Astrocyte of the cerebellum (primary cell): Measurements from ENCODE around the gene GRHPR.
A peak's percentile ranks its signal among the peaks of the same experiment; 100 is the strongest.

Experiments
- DNase-seq: peaks from one replicate; pipeline ENCODE4 v3.0.0-alpha.2; 2011; ENCODE audit warnings: low read depth
- H3K4me3 ChIP-seq: 2 replicates; pipeline ENCODE4 v1.5.1; 2011; ENCODE audit warnings: mild to moderate bottlenecking, low read depth, low read length, moderate library complexity
- in situ Hi-C: cut with HindIII; loops from 2 replicates; pipeline ENCODE4 v1.10.0; 2017; ENCODE audit warnings: low sequenced_read_pairs
- TF ChIP-seq, protein P1 (sequence below): IDR thresholded peaks from 2 replicates; pipeline ENCODE4 v1.5.1; 2012; ENCODE audit warnings: low read length, low read depth, moderate library complexity, mild to moderate bottlenecking; ENCODE audit errors: missing control alignments

GRHPR gene

GRCh38 chr9:37422289-37423104 lies at the start of gene GRHPR:
Gene GRHPR (plus strand): TSS chr9:37422696. CDS start chr9:37422751, 55 bp downstream.
- TF ChIP-seq, protein P1, sequence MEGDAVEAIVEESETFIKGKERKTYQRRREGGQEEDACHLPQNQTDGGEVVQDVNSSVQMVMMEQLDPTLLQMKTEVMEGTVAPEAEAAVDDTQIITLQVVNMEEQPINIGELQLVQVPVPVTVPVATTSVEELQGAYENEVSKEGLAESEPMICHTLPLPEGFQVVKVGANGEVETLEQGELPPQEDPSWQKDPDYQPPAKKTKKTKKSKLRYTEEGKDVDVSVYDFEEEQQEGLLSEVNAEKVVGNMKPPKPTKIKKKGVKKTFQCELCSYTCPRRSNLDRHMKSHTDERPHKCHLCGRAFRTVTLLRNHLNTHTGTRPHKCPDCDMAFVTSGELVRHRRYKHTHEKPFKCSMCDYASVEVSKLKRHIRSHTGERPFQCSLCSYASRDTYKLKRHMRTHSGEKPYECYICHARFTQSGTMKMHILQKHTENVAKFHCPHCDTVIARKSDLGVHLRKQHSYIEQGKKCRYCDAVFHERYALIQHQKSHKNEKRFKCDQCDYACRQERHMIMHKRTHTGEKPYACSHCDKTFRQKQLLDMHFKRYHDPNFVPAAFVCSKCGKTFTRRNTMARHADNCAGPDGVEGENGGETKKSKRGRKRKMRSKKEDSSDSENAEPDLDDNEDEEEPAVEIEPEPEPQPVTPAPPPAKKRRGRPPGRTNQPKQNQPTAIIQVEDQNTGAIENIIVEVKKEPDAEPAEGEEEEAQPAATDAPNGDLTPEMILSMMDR, result no peak
- H3K4me3 ChIP-seq, result peak within 1 kb of the TSS; percentile 80
- in situ Hi-C loops, result no loop called here
- DNase-seq, result no peak

GRCh38 chr9:37372839-37373238 lies 49.7 kb upstream of the GRHPR start:
- in situ Hi-C loops, result no loop called here
- no peak overlapping the region for H3K4me3 ChIP-seq
- DNase-seq, result no peak
- TF ChIP-seq, protein P1, result no peak

DNA sequence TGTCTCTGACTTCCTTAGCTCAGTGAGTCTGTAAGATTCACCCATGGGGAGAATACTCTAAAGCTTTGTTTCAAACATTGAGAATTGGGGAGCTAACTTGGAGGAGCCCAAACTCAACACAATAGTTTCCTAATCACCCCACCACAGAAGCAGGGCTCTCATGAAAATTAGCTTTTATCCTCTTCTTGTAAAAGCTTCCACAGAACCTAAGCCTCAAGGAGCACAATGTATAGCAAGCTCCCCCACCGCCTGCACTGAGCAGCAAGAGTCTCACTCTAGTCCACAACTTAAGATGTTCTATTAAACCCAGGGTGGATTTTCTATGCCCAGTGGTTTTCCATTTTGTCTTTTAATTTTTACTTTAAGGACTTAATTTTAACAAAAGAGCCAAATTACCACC lies 48.9 kb upstream of the GRHPR start:
- in situ Hi-C loops, result no loop called here
- H3K4me3 ChIP-seq, result no peak overlapping the region

GRCh38 chr9:37374892-37375291 lies 47.6 kb upstream of the GRHPR start:
- TF ChIP-seq, protein P1, result no peak
- no peak overlapping the region for H3K4me3 ChIP-seq
- no peak for DNase-seq
- in situ Hi-C loops, result no loop called here

More for the DNA sequence above, 48.9 kb upstream of the GRHPR start:
- TF ChIP-seq, protein P1, result no peak
- no peak for DNase-seq

GRCh38 chr9:37377688-37378612 lies 44.5 kb upstream of the GRHPR start:
- DNase-seq, result no peak
- TF ChIP-seq, protein P1, result no peak
- in situ Hi-C loops, result no loop called here
- no peak overlapping the region for H3K4me3 ChIP-seq

- in situ Hi-C loops, result no loop called here
Measured at GRCh38 chr9:37378613-37379004, 43.9 kb upstream of the GRHPR start.

More at GRCh38 chr9:37378613-37379004, 43.9 kb upstream of the GRHPR start:
- TF ChIP-seq, protein P1, result no peak
- no peak for DNase-seq
- H3K4me3 ChIP-seq, result no peak overlapping the region
